ENCODE measurements around the gene TBC1D9.
A peak's percentile ranks its signal among the peaks of the same experiment; 100 is the strongest.

The TBC1D9 gene

DNA sequence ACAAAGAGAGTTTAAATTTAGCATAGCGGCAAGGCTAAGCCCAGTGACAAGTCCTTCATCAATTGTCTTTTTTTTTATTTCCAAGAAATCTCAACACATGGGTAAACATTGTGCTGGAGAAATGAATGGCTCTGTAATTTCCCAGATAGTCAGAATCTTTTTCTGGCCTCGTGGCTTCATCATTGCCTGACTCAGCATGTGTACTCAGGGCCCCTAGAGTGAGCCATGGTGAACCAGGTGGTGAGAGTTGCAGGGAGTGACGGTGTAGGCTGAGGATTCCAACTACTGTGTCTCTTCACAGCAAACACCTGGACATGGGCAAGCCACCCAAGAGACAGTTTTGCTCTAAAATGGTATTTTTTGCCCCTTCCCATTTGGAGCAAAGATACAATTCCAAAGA, 144.3 kb downstream of the TBC1D9 start:
- DNase-seq (ENCODE audit: low read depth), result no peak
- H3K4me3 ChIP-seq (ENCODE audit: control insufficient read depth, low read depth, low read length), result no peak overlapping the region
- TF ChIP-seq, protein P1, sequence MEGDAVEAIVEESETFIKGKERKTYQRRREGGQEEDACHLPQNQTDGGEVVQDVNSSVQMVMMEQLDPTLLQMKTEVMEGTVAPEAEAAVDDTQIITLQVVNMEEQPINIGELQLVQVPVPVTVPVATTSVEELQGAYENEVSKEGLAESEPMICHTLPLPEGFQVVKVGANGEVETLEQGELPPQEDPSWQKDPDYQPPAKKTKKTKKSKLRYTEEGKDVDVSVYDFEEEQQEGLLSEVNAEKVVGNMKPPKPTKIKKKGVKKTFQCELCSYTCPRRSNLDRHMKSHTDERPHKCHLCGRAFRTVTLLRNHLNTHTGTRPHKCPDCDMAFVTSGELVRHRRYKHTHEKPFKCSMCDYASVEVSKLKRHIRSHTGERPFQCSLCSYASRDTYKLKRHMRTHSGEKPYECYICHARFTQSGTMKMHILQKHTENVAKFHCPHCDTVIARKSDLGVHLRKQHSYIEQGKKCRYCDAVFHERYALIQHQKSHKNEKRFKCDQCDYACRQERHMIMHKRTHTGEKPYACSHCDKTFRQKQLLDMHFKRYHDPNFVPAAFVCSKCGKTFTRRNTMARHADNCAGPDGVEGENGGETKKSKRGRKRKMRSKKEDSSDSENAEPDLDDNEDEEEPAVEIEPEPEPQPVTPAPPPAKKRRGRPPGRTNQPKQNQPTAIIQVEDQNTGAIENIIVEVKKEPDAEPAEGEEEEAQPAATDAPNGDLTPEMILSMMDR (IDR thresholded peaks at IDR 0.05; ENCODE audit: control insufficient read depth, insufficient read depth, low read depth, low read length, missing control alignments), result no peak

DNA sequence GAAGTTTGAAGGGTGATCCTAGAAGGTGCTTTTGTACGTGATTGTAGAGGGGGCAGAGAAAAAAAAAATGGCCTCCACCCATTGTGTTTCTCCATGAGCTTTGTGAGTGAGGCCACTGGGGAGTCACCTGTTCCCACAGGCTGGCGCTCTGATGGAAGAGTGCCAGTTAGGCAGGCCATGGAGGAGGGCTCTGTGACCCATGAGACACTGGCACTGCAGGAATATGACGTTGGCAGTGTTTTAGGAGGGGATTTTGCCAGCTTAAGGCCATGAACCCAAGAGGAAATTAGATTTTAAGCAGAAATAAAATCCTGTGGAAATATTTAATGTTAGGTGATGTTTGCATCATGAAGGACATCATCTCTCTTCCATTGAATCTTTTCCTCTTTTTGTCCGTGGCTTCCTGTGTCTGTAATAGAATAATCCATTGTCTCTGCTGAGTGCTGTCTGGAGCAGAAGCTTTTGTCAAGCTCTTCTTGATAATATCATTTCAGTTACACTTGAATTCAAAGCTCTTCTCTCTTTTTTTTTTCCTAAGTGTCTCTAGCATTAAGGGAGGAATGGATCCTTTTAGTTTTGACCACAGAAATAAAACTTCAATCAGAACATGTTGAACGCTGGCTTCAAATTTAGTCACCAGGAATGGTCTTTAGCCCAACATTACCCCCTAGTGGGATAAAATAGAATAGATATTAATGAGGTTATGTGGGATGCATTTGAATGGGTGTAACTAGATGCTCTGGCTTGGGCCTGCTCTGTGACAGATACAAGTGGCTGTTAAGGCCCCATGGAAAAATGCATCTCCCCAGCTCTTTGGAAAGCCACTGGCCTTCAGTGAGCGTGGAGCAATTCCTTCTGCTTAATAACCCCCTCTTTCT, 146.4 kb downstream of the TBC1D9 start:
- H3K4me3 ChIP-seq (ENCODE audit: control insufficient read depth, low read depth, low read length), result no peak overlapping the region
- TF ChIP-seq, protein P1 (IDR thresholded peaks at IDR 0.05; ENCODE audit: control insufficient read depth, insufficient read depth, low read depth, low read length, missing control alignments), result peak; percentile 58
- peak; percentile 10 for DNase-seq (ENCODE audit: low read depth)

DNA sequence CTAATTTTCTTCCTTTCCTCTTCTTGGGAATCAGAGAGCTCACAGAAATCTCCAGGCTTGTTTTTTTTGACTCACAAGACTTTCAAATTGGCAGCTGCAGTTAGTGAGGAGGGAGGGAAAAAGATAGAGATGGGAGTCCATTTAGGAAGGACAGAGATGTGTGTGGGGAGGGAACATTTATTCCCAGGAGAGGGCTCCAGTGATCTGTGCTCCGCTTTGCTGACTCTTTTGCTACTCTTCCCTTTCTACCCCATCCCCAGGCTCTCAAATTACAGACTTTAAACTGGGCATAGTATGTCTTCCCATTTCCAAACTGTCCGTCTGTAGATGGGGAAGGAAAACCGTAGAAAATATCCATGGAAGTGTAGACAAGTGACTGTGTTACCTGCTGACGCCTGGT, 148.3 kb downstream of the TBC1D9 start:
- TF ChIP-seq, protein P1 (IDR thresholded peaks at IDR 0.05; ENCODE audit: control insufficient read depth, insufficient read depth, low read depth, low read length, missing control alignments), result no peak
- DNase-seq (ENCODE audit: low read depth), result no peak
- H3K4me3 ChIP-seq (ENCODE audit: control insufficient read depth, low read depth, low read length), result no peak overlapping the region

DNA sequence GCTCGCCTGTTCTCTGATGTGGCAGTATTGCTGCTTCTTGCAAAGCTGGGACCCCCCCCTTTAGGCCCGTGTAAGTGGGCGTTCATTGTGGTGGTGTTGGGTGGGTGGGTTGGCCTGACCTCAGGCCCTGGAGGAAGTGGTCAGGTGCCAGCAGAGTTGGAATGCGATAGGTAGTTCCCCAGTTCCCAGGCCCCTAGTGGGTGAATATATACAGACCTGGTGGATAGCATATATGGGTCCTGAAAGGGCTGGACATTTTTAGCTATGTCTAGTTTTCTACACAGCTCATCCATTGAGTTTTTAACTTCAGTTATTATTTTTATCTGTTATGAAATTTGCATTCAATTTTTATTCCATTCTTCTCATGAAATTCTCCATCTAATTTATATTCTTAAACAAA, 151.6 kb downstream of the TBC1D9 start:
- DNase-seq (ENCODE audit: low read depth), result no peak
- TF ChIP-seq, protein P1 (IDR thresholded peaks at IDR 0.05; ENCODE audit: control insufficient read depth, insufficient read depth, low read depth, low read length, missing control alignments), result no peak
- no peak overlapping the region for H3K4me3 ChIP-seq (ENCODE audit: control insufficient read depth, low read depth, low read length)

DNA sequence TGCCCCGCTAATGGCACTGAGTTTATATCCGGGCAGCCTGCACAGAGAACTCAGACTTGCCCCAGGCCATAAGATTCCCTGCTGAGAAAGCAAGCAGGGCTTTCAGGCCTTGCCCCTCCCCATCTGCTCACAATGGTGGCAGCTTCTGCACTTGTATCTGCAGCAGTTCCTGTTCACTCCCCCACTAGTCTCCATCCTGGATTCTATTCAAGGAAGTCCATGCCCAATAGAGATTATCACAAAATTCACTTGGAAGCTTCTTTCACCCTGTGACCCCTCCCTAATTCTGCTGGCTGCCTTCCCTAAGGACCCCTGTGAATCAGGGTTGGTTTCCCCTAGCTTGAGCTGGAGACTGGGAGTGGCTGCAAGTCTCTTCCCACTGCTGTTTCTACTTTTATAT, 152.9 kb downstream of the TBC1D9 start:
- no peak for DNase-seq (ENCODE audit: low read depth)
- TF ChIP-seq, protein P1 (IDR thresholded peaks at IDR 0.05; ENCODE audit: control insufficient read depth, insufficient read depth, low read depth, low read length, missing control alignments), result no peak

DNA sequence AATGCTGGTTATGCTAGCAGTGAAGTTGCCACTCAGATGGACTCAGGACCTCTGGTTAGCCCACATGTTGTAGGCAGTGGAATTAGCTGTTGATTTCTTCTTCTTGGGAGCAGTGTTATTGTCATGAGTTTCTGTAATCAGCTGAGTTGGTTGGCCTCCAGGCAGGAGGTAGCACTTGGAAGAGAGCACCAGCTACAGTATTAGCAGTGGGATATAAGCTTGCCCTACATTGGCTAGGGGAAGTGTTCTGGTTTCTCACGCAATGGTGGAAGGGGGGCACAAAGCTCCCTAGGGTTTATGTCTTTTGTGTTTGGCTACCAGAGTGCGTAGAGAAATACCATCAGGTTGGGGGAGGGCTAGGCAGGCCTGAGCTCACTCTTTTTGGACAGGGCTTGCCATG, 153.5 kb downstream of the TBC1D9 start:
- no peak overlapping the region for H3K4me3 ChIP-seq (ENCODE audit: control insufficient read depth, low read depth, low read length)
- no peak for DNase-seq (ENCODE audit: low read depth)
- TF ChIP-seq, protein P1 (IDR thresholded peaks at IDR 0.05; ENCODE audit: control insufficient read depth, insufficient read depth, low read depth, low read length, missing control alignments), result no peak

More for the DNA sequence above, 152.9 kb downstream of the TBC1D9 start:
- no peak overlapping the region for H3K4me3 ChIP-seq (ENCODE audit: control insufficient read depth, low read depth, low read length)

All from AG09309 (cell line).